AG04450 (cell line): ENCODE results near the gene WDR4. TPM values are rescaled to one million over a fixed set of nuclear protein-coding genes. Genes with fewer than 3 reads are reported as not detected.

Experiments
- CTCF ChIA-PET: fragments of 300-600, 350-600 bp; formaldehyde crosslinking; extraction: SDS; loops from one replicate; lab custom pipeline; 2022; ENCODE audit warnings: antibody characterized with exemption, inconsistent platforms; lab: Charles Lee
- POLR2A ChIA-PET: fragments of 350-600 bp; formaldehyde crosslinking; extraction: SDS; loops from one replicate; lab custom pipeline; 2021; ENCODE audit warnings: antibody characterized with exemption, inconsistent platforms; lab: Yijun Ruan, JAX
- DNase-seq: peaks from one replicate; pipeline ENCODE4 v3.0.0-alpha.2; 2011; ENCODE audit warnings: low read depth, low spot score
- H3K27ac ChIP-seq: one replicate; pipeline ENCODE4 v1.5.1; 2012; ENCODE audit warnings: low read depth, low read length, control low read depth
- H3K27me3 ChIP-seq: one replicate; pipeline ENCODE4 v1.6.0; 2012; ENCODE audit warnings: low read length; ENCODE audit not compliant: control insufficient read depth, insufficient read depth
- H3K4me3 ChIP-seq: 2 replicates; pipeline ENCODE4 v1.5.1; 2011; ENCODE audit warnings: mild to moderate bottlenecking, low read depth, low read length, control low read depth
- H3K9me3 ChIP-seq: 2 replicates; pipeline ENCODE4 v1.5.1; 2012; ENCODE audit warnings: low read length; ENCODE audit not compliant: control insufficient read depth, insufficient read depth
- polyA plus RNA-seq: library from polyadenylated mRNA; depleted of rRNA; stranded (reverse); fragments of >200 nt; gene quantifications from 2 replicates; pipeline ENCODE4 v1.2.3, GENCODE V29; 2011
- TF ChIP-seq, protein P1 (sequence below): IDR thresholded peaks from 2 replicates; pipeline ENCODE4 v1.5.1; 2011; ENCODE audit warnings: low read depth, low read length, control low read depth, inconsistent platforms

Gene WDR4
- polyA plus RNA-seq, 1 experiment, result 8.9 TPM

GRCh38 chr21:42827588-42827987, 51.8 kb downstream of the WDR4 start:
- no peak for DNase-seq
- Histone ChIP-seq H3K9me3 (no peaks in the 10 kb centered on the region; the same call in 1 of the 2 replicates), H3K4me3 (no peak overlapping the region), H3K27me3 (peaks cover 2% of the 10 kb centered on the region), H3K27ac (no peak overlapping the region)
- POLR2A ChIA-PET, result no interaction called here
- TF ChIP-seq, protein P1, sequence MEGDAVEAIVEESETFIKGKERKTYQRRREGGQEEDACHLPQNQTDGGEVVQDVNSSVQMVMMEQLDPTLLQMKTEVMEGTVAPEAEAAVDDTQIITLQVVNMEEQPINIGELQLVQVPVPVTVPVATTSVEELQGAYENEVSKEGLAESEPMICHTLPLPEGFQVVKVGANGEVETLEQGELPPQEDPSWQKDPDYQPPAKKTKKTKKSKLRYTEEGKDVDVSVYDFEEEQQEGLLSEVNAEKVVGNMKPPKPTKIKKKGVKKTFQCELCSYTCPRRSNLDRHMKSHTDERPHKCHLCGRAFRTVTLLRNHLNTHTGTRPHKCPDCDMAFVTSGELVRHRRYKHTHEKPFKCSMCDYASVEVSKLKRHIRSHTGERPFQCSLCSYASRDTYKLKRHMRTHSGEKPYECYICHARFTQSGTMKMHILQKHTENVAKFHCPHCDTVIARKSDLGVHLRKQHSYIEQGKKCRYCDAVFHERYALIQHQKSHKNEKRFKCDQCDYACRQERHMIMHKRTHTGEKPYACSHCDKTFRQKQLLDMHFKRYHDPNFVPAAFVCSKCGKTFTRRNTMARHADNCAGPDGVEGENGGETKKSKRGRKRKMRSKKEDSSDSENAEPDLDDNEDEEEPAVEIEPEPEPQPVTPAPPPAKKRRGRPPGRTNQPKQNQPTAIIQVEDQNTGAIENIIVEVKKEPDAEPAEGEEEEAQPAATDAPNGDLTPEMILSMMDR, result no peak
- CTCF ChIA-PET, result interaction anchor here (0.6 to 0.9 kb wide), 2 partner anchors 235 to 719 kb away, joined by 3 read pairs; no protein-coding TSS in a partner anchor

- Histone ChIP-seq H3K27me3 (peaks cover 5% of the 10 kb centered on the region), H3K9me3 (no peaks in the 10 kb centered on the region), H3K4me3 (no peak overlapping the region), H3K27ac (no peak overlapping the region)
- DNase-seq, result no peak
- TF ChIP-seq, protein P1, result no peak
- ChIA-PET POLR2A (no interaction called here), CTCF (interaction anchor here (1.2 kb wide), 2 partner anchors 227 to 228 kb away, joined by 4 to 5 read pairs; no protein-coding TSS in a partner anchor)
These were observed 58.5 kb downstream of the WDR4 start for GRCh38 chr21:42820616-42821465.

GRCh38 chr21:42819861-42820615, 59.3 kb downstream of the WDR4 start:
- H3K4me3 ChIP-seq, result no peak overlapping the region
- ChIA-PET POLR2A (no interaction called here), CTCF (no interaction called here)
- no peak for DNase-seq
- peaks cover 5% of the 10 kb centered on the region for H3K27me3 ChIP-seq
- no peak overlapping the region for H3K27ac ChIP-seq
- no peaks in the 10 kb centered on the region for H3K9me3 ChIP-seq
- TF ChIP-seq, protein P1, result no peak

DNA sequence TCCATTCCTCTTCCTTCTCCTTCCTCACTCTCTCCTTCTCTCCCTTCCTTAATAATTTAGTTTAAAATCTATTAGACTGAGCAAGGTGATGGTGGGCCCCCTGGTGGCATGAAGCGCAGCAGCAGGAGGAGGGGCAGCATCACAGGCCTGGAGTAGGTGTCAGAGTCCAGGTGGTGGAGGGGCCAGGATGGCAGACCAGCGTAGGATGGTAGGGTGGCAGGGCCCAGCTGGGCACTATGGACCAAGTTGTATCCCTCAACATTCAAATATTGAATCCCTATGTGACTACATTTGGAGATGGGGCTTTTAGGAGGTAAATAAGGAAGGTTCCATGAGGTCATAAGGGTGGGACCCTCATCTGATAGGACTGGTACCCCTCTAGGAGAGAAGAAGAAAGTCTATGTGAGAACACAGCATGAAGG, 61.0 kb downstream of the WDR4 start:
- H3K27me3 ChIP-seq, result peaks cover 5% of the 10 kb centered on the region
- POLR2A ChIA-PET, result no interaction called here
- DNase-seq, result no peak
- TF ChIP-seq, protein P1, result peak; percentile 78
- H3K27ac ChIP-seq, result no peak overlapping the region
- CTCF ChIA-PET, result interaction anchor here (1.0 to 2.4 kb wide), 3 partner anchors 20 to 225 kb away, joined by 3 to 40 read pairs (median 7); no protein-coding TSS in a partner anchor
- H3K4me3 ChIP-seq, result no peak overlapping the region
- H3K9me3 ChIP-seq, result no peaks in the 10 kb centered on the region
